ENCODE data around the gene PHC2. TPM values are rescaled to one million over a fixed set of nuclear protein-coding genes. Genes with fewer than 3 reads are reported as not detected.

The PHC2 gene
- total RNA-seq, 3 donors from 2014 or later (not counting 1 experiment from before 2014, with no cell fraction given): 36.6 to 46.6 (median 39.5) TPM

DNA sequence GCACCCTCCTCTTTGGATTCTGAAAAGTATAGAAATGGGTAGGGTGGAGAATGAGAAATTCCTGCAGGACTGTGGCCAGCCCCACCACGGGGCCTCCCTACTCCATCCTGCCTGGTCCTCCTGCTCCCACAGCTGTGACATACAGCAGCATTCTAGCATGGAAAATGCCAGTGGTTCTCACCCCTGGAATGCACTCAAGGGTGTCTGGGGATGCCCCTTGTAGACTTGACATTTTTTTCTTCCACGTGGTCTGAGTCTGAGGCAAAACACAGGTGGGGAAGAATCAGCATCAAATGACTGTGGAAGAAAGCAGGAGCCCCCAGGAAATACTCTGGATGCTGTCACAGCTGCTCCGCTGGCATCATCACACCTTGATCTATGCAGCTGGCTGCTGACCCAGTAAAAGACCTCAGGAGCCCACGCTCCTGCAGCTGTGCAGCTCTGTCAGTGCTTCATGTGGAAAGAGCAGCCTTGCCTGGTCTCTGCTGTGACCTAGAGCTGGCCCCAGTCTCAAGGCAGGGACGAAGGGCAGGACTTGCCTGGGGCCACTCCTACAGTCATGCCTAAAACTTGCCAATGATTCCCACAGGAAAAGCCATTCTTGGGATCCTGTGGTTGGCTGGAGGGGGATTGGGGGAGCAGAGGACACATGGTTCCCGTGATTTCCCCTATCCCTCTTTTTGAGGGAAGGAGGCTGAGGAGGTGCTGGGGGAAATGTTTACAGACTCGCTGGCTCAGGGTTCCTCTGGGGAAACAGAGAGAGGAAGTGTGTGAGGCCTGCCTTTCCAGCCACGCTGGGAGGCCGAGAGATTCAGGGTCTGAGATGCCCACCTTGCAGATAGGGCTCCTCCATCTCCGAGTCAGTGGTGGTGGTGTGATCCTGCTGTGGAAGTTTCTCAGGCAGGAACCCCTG, 99.2 kb downstream of the PHC2 start:
- H3K4me3 ChIP-seq (ENCODE audit: low read length): no peak overlapping the region
- H3K9me3 ChIP-seq (ENCODE audit: control insufficient read depth, insufficient read depth, low read length): no peaks in the 10 kb centered on the region
- DNase-seq (no peak), ATAC-seq (no peak)
- Mint-ChIP-seq H3K9me3 (no peaks in the 10 kb centered on the region), H3K4me3 (no peak overlapping the region), H3K4me1 (peaks cover 18 to 31% of the 10 kb centered on the region in 2 donors), H3K27ac (no peak overlapping the region), H3K27me3 (ENCODE audit: low read depth in 2 of 2) (no peaks in the 10 kb centered on the region), H3K36me3 (peaks cover 9% of the 10 kb centered on the region)
- H3K27ac ChIP-seq (ENCODE audit: low read length): no peak overlapping the region
- WGBS (ENCODE audit: insufficient coverage): 85% methylated on average over 10 of the region's 10 CpGs
- H3K27me3 ChIP-seq (ENCODE audit: control insufficient read depth, insufficient read depth, low read length): no peaks in the 10 kb centered on the region
- H3K4me1 ChIP-seq (ENCODE audit: control insufficient read depth, insufficient read depth, low read length): no peaks in the 10 kb centered on the region
- no peak for TF ChIP-seq CTCF (IDR thresholded peaks at IDR 0.05)
- intact Hi-C loops (cut with micrococcal nuclease): no loop called here
- H3K36me3 ChIP-seq (ENCODE audit: control insufficient read depth, insufficient read depth, low read length): peaks cover 68% of the 10 kb centered on the region

DNA sequence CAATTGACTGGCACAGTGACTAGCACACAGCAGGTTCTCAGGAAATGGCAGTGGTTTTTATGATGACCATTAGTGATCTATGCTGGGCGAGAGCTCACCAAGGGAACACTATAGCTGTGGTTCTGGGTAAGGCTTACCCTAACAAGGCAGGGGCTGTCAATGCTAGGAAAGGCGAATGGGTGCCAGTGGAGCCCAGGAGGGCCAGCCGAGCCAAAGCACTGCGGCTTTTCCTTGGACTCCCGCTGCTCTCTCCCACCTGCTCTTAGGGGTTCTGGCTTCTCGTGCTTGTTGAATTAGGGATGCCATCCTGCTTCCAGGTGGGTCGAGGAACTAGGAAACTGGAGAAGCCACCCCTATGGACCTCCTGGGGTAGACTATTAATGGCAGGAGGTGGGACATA, 100.0 kb downstream of the PHC2 start:
- DNase-seq: no peak
- Histone ChIP-seq H3K27me3 (ENCODE audit: control insufficient read depth, insufficient read depth, low read length) (no peaks in the 10 kb centered on the region), H3K27ac (ENCODE audit: low read length) (no peak overlapping the region), H3K36me3 (ENCODE audit: control insufficient read depth, insufficient read depth, low read length) (peaks cover 73% of the 10 kb centered on the region), H3K4me3 (ENCODE audit: low read length) (no peak overlapping the region), H3K9me3 (ENCODE audit: control insufficient read depth, insufficient read depth, low read length) (no peaks in the 10 kb centered on the region), H3K4me1 (ENCODE audit: control insufficient read depth, insufficient read depth, low read length) (no peaks in the 10 kb centered on the region)
- no peaks in the 10 kb centered on the region for H3K27me3 Mint-ChIP-seq (ENCODE audit: low read depth in 2 of 2)
- no peak overlapping the region for H3K4me3 Mint-ChIP-seq
- WGBS (ENCODE audit: insufficient coverage): 92% methylated on average over 7 of the region's 7 CpGs
- TF ChIP-seq CTCF (IDR thresholded peaks at IDR 0.05): no peak
- H3K36me3 Mint-ChIP-seq: peaks cover 13% of the 10 kb centered on the region
- H3K27ac Mint-ChIP-seq: no peak overlapping the region
- no peak for ATAC-seq
- no peaks in the 10 kb centered on the region for H3K9me3 Mint-ChIP-seq
- intact Hi-C loops (cut with micrococcal nuclease): no loop called here
- H3K4me1 Mint-ChIP-seq: peaks cover 18 to 31% of the 10 kb centered on the region in 2 donors

GRCh38 chr1:33330361-33330890, 100.5 kb downstream of the PHC2 start:
- Mint-ChIP-seq H3K9me3 (no peaks in the 10 kb centered on the region), H3K27me3 (ENCODE audit: low read depth in 2 of 2) (no peaks in the 10 kb centered on the region), H3K4me3 (no peak overlapping the region), H3K4me1 (peaks cover 18 to 31% of the 10 kb centered on the region in 2 donors), H3K27ac (no peak overlapping the region), H3K36me3 (peaks cover 17% of the 10 kb centered on the region)
- Histone ChIP-seq H3K27ac (ENCODE audit: low read length) (no peak overlapping the region), H3K27me3 (ENCODE audit: control insufficient read depth, insufficient read depth, low read length) (no peaks in the 10 kb centered on the region), H3K4me3 (ENCODE audit: low read length) (no peak overlapping the region), H3K36me3 (ENCODE audit: control insufficient read depth, insufficient read depth, low read length) (peaks cover 78% of the 10 kb centered on the region), H3K9me3 (ENCODE audit: control insufficient read depth, insufficient read depth, low read length) (no peaks in the 10 kb centered on the region), H3K4me1 (ENCODE audit: control insufficient read depth, insufficient read depth, low read length) (no peaks in the 10 kb centered on the region)
- no peak for DNase-seq
- 90% methylated on average over 3 of the region's 3 CpGs for WGBS (ENCODE audit: insufficient coverage)
- no peak for TF ChIP-seq CTCF (IDR thresholded peaks at IDR 0.05)
- ATAC-seq: no peak
- intact Hi-C loops (cut with micrococcal nuclease): no loop called here

All from natural killer cell (primary cell).